ENCODE data around the gene ZNF654.
A peak's percentile ranks its signal among the peaks of the same experiment; 100 is the strongest.
"Not testable (repeated sequence)": the region's sequence is repeated elsewhere in the genome, so short reads cannot be mapped to it uniquely, and the experiment has no call there.

ZNF654 gene

DNA sequence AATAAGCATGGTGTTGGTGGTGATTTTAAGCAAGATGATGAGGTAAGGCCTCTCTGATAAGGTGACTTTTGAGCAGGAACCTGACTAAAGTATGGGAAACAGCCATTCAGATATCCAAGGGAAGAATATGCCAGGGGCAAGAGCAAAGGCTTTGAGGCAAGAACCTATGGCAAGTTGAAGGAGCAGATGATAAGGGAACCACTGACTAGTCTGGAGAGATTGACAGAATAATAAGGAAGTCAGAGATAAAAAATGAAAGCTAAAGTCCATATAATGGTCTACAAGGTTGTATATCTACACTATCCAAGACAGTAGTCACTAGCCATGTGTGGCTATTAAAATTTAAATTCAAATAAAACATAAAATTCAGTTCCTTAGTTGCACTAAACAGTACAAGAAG, 88.2 kb downstream of the ZNF654 start:
- no peak for DNase-seq

- DNase-seq, result no peak
Observed at GRCh38 chr3:88148651-88149050, 89.6 kb downstream of the ZNF654 start.

DNA sequence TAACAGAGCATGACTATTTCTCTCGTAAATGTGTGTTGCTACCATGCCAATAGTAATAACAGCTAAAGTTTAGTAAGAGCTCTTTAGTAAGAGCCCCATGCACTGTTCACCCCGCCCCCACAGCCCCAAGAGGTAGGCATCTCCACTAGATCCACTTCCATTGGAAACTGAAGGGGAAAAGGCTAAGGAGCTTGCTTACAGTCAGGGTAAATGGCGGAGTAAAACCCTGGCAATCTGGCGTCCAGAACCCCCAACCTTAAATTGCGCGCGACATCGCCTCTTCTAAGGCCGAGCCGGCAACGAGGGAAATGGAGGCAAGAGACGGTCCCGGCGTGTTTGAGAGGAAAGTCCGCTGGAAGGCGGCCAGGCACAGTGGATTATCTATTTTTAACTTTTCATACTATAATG, 90.0 kb downstream of the ZNF654 start:
- DNase-seq, result no peak

DNA sequence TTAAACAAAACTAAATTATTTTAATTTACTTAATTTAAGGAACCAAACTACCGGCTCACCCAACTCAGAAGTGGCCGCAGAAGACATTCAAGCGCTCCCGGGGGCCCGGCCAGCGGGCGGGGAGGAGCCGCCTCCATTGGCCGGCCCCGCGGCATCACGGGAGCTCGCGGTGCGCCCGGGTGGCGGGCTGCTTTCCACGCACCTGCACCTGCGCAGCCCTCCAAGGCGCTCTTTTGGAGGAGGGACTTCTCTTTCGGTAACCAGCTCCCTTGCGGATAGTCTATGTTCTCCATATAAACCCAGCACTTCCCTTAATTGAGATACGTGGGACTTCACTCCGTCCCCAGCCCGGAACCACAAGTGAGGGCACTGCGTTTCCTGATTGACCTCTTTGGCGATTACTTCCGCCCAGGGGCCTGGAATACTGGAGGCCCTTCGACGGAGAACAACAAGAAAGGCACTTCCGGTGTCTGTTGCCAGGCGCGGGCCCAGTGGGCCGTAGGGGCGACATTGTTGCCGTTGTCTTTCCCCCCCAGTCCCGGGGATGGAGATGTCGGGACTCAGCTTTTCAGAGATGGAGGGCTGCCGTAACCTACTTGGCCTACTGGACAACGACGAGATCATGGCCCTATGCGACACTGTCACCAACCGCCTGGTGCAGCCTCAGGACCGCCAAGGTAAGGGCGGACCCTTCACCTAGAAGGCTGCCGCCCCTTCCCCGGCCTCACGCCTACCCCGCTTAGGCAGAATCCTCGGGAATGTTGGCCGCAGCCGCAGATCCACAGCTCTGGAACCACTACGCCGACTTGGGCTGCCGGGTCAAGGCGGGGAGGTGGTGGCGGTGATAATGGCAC, 90.7 kb downstream of the ZNF654 start, which contains the start of gene C3orf38:
C3orf38 (plus strand) TSS at position 451 of the 854 bp plus-strand sequence; CDS start at position 545, 94 bp downstream.
- DNase-seq, result peak; percentile 92

DNA sequence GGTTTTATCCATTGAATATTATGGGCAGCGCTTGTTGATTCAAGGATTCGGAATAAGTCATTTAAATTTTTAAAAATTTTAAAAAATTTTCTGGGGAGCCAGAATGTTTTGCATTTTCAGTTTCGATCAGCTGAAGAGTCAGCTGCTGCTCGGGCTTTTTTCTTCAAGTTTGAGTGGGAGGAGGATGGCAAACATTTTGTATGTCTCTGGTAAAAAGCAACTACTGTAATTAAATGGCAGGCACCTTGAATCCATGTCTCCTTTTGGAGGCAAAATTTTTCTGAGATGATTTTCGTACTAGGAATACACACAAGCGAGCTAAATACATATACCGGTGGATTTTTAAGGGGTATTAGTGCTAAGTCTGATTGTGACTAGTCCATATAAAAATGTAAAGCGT, 91.3 kb downstream of the ZNF654 start:
- DNase-seq, result no peak

- no peak for DNase-seq
Observed at GRCh38 chr3:88150806-88151205, 91.8 kb downstream of the ZNF654 start.

DNA sequence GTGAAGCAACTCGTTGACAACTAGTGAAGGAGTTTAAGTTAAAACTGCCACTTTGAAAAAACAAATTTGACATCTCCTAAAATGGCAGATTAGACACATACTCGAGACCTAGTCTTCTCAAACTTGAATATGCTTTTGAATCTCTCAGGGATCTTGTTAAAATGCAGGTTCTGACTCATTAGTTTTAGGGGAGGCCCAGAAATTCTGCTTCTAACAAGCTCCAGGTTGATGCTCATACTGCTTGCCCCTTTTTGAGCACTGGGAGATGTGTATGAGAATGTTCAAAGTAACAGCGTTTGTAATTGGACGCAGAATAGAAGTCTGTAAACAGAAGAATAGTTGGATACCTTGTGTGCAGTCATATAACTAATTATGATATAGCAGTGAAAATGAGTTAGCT, 92.3 kb downstream of the ZNF654 start:
- no peak for DNase-seq

GRCh38 chr3:88152841-88153240, 93.8 kb downstream of the ZNF654 start:
- DNase-seq, result no peak

DNA sequence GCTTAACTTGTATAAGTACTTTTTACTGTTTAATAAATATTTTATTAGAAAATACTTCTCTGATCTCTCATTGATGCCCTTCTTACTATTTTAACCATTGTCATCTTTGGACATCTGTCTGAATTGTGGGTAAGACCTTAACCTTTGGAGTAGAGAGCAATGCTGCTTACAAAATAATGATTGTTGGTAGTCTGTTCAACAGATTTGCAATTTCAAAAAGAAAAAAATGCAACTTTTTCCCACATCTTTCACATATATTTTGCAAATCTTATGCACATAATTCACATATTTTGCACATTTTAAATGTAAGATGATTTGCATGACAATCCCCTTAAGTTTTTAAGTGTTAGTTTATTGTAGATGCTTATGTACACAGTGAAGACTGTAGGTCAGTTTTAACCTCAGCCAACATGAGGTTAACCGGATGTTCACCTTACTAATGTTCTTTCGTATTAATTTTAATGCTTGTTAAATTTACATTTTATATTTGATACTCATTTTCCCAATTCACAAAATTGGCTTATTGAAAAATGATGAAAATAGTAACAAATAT, 107.4 kb downstream of the ZNF654 start:
- no peak for DNase-seq

DNA sequence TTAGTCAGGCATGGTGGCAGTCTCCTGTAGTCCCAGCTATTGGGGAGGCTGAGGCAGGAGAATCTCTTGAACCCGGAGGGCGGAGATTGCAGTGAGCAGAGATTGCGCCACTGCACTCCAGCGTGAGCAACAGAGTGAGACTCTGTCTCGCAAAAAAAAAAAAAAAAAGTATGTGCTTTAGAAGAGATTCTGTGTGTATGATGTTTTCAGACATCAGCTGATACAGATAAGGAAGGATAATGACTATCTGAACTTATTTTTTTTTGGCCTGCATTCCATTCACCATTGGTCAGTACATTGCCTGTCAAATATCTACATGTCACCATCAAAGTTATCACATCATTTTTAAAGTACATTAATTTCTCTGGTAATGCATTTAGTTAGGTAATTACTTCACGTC, 108.1 kb downstream of the ZNF654 start:
- DNase-seq, result no peak

- no peak for DNase-seq
Observed at GRCh38 chr3:88167704-88168103, 108.6 kb downstream of the ZNF654 start.

DNA sequence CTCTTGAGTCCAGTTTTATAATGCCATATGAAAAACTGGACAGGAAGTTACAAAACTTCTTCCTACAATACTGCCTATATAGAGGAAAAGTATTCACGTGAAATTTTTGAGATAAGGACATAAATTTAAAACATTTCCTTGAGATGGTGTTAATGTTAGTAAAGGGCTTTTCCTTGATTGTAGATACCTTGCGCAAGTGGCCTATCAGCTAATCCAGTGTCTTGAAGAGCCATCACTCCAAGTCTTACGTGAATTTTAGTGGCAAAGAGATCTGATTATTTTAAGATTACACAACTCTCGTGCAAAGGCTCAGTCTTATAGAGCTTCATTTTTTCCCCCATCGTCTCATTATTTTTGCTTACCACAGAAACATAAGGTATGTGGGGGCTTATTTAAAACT, 109.1 kb downstream of the ZNF654 start:
- DNase-seq, result no peak

GRCh38 chr3:88180398-88180999, 121.4 kb downstream of the ZNF654 start:
- no peak for DNase-seq

- not testable (repeated sequence) for DNase-seq
Observed at GRCh38 chr3:88182165-88182918, 123.3 kb downstream of the ZNF654 start.

DNA sequence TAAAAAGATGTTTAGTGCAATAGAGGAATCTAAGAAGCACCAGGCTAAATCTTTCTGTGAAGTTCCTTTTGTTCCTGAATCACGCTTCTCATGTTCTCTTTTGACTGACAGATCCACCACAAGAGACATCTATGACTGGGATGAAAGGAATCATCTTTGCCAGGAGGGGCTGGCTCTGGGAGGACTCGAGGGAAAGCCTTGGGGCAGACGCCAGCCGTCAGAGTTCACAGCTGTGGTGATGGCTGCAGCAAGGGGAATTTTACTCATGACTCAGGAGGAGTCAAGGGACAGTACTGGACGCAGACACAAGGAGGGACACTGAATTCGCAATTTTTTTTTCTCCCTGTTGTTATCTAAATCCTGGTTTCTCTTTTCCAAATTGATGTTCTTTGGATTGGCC, 129.4 kb downstream of the ZNF654 start:
- DNase-seq, result no peak

DNA sequence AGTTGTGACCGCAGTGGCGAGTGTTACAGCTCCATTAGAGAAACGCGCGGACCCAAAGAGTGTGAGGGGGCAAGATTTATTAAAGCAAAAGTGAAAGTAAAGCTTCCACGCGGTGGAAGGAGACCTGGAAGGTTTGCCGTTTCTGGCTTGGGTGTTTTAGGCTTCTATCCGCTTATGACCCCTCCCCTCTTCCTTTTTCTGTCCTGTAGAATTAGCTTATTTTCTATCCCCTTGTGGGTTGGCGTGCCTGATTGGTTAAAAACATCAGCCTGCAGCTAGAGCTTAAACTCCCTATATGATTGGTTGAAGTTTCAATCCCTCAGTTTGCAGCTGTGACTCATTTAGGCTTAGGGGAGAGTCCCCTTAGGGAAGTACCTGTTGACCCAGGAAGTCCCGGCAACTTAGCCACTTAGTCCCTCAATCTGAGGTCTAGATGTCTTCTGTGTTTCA, 130.3 kb downstream of the ZNF654 start:
- no peak for DNase-seq

GRCh38 chr3:88191872-88192409, 132.9 kb downstream of the ZNF654 start:
- DNase-seq, result no peak

- DNase-seq, result no peak
Observed at GRCh38 chr3:88192631-88193030, 133.6 kb downstream of the ZNF654 start.

Measured in right forelimb (tissue), 1 donor.